T-helper 22 cell (primary cell): ENCODE data around the gene GCSAM.

Experiments used
- DNase-seq: peaks from one replicate; pipeline ENCODE4 v3.0.0-alpha.2; 2020; ENCODE audit warnings: low read depth

Gene GCSAM

DNA sequence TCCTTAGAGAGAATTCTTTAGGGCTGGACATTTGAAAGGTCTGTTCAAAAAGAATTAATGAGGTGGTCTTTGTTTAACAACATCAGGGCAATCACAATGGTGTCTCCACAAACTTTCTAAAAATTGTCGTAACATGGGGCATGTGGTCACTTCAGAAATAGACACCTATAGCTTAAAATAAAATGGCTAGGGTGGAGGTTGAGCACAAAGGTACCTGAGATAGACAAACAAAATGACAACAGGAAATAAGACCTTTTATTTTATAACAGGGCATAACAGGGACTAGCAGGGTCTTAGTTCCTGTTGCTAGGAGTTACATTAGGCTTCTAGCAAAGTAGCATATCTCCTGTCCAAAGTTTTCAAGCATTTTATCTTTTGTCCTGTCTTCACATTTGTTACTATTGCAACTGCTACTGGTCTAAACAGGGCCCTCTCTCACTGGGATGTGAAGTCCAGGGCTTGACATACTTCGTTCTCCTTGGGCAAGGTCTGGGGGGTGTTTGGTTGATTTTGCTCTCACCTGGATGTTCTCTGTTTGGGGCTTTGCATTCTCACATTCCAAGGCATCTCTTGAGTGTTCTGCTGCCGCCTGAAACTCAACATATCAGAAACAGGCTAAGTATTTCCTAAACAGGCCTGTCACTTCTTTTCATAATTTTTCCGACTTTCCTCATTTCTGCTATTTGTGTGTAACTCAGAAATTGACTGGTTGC is 3.0 kb downstream of the GCSAM start:
- no peak for DNase-seq

DNA sequence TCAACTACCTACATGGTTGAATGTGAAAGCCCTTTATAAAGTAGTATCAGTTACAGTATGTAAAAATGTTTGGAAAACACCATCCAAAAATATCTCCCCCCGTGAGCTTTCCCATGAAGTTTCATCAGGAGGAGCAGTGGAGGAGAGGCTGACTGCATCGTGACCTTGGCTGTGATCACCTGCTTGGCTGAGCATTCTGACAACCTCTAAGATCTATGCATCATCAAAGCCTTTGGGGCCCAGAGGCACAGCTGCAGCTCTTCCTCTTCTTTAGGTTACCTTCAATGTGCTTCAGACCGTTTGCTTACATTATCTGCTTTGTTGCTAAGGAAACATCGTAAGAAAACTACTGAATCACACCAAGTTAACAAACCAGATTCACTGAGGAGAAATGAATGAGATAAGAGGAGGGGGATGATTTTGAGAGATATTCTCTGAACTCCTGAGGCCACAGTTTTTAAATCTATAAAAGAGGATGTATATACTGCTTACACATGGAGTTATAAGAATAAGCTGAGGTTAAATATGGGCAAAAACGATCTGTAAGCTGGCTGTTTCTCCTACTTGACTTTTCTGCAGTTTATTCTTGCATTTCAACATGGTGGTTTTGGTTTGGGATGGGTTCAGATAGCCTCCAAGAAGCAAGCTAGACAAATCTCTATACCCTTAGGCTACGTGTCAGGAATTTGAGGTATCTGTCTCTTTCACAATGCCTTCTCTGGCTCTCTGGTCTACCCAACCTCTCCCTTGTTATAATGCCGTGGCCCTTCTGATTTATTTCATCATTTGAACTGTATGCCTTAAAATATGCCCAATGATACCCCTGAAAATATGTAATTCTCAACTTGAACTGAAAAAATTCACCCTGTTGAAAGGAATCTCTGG is 4.0 kb downstream of the GCSAM start:
- peak; percentile 52 for DNase-seq

DNA sequence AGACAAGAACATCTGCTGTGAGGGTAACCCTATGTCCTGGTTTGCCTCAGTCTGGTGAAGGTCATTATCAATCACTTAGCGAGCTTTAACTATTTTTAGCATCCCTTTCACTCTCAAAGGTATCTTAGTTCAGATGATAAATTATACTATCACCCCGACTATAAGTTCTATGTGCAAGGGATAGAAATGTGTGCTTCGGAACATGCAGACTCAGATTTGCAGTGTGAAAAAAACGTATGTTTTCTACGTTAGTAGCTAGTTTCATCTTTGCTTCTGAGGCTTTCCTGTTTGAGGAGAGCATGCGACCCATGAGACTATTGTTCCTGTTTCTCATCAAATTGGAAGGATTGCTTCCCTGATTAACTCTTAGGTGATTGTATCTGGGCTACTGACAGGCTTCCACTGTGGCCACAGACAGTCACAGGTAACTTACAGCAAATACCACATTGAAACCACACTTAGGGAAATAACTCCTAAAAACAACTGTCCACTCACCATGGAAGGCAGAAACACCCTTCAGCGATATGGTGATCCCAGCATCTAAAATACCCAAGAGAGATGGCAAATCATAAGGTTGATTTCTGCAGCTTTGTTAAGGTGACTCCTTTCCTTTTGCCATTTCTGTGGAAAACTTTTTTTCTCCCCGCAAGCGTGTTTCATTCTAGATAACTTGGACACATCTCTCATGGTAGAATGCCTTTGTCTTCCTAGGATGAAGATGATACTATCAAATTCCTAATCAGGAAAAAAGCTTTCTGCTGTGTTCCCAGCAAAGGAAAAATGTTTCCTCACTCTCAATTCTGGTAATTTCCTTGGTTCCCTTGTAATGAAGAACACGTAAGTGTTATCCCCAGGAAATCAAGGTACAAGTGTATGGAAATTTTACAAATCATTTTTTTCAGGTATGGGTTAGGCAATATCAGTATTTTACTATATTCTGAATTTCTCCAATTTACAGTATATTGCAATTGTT is 5.2 kb downstream of the GCSAM start:
- DNase-seq: no peak

DNA sequence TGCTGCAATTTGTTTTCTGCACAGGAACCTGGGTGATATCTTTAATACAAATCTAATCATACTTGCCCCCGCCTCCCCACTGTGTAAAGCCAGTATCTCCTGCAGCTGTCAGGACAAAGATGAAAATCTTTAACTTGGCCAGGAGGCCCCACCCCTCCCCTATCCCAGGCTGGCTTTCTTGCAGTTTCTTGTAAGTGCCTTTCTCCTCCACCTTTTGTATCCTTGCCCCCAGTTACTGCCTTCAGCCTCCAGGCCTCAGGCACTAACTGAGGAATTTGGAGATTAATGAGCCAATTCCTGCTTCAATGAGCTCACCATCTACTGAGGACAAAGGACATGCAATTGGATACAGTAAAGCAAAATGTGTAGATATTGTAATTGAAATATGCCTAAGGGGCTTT is 6.5 kb downstream of the GCSAM start:
- DNase-seq: no peak

DNA sequence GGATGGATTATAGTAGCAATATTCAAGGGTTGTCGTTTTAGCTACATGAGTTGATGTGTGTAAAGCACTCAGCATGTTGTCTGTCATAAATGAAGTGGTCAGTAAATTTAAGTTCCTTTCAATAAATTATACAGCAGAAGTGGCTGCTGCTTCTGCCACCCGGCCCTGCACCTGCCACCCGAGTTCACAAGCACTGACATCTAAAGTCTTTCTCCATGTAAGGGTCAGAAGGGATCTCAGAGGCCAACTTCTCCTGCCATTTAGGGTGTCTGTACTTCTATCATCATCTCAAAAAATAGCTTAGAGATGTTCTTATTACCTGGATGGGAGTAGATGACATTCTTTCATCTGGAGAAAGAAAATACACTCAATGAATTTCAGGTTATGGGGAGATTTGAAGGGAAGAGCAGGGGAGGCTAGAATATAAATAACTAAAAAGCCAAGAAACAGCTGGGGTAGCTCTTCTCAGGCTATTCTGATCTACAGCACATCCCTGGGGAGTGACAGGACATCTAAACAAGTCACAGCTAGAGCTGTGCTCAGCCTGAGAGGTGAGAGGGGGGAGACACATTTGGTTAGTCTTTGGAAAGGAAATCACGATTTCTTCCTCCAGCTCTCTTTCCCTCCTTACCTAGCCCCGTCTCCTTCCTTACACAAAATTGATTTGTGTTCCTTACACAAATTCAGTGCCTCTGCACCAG is 8.0 kb downstream of the GCSAM start:
- DNase-seq: no peak

DNA sequence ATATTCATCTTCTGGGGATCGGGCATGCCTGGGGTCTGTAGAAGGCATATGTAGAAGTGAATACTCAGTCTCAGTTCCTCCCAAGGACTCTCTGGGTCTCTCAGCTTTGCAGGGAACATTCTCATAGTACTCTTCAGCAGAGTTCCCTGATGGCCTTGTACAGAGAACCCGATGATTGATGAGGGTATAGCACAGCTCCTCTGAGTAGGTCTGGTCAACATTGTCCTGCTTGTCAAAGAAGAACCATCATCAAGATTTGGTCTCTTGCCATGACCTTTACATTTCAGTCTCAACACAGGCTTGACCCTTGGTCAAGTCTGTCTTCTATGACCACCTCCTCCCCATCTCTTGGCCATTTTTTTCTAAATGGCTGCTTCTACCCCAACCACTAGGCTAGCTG is 9.5 kb downstream of the GCSAM start:
- DNase-seq: no peak

DNA sequence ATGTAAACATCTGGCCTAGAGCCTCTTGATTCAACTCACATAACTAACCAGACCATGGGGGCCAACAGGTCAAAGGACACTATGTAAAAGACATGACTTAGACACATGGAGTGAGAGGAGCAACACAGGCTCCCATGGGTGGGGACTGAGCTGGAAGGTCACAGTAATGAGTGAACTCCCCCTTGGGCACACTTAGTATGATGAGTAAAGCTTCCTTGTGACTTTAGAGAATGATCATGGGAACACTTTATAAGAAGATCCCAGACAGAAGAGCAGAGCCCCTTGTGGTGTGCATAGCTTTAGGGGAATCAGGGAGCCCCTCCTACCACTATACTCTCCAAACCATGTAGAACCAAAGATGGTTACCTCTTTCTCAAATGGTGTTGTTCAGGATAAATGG is 10.2 kb downstream of the GCSAM start:
- no peak for DNase-seq

DNA sequence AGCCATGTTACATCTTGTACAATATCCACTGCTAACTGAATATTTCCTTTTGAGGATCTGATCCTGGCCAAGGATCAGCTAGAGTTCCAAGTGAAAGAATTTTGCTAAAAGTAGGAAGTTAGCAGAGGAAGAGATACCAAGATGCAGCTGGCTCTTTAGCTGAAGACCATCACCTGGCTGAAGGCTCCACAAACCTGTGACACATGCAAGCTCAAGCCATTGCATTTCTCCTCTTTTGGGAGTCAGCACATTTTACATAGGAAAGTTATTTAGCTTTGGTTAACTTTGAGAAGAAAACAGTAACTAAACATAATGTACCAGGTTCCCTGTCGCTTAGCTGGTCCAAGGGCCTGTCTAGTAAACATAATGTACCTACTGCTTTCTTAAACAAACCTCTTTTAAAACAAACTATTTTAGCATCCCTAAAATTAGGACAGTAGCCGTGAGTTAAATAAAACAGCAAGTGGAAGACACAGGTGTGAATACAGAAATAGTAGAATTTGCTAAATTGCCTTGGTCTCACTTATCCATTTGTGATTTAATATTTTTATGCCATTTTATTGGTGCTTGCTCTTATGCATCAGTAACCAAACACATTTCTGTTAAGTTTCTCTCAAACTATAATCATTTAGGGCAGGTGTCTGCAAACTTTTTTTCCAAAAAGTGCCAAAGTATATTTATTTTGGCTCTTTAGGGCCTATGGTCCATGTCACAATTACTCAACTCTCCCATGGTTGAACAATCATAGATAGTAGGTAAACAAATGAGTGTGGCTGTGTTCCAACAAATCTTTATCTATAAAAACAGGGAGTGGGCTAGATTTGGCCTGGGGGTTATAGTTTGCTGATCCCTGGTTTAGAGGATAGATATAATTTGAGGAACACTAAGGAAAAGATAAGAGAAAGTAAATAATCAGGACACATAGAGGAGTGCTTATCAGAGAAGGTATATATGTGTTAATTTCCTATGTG is 11.2 kb downstream of the GCSAM start:
- DNase-seq: no peak

DNA sequence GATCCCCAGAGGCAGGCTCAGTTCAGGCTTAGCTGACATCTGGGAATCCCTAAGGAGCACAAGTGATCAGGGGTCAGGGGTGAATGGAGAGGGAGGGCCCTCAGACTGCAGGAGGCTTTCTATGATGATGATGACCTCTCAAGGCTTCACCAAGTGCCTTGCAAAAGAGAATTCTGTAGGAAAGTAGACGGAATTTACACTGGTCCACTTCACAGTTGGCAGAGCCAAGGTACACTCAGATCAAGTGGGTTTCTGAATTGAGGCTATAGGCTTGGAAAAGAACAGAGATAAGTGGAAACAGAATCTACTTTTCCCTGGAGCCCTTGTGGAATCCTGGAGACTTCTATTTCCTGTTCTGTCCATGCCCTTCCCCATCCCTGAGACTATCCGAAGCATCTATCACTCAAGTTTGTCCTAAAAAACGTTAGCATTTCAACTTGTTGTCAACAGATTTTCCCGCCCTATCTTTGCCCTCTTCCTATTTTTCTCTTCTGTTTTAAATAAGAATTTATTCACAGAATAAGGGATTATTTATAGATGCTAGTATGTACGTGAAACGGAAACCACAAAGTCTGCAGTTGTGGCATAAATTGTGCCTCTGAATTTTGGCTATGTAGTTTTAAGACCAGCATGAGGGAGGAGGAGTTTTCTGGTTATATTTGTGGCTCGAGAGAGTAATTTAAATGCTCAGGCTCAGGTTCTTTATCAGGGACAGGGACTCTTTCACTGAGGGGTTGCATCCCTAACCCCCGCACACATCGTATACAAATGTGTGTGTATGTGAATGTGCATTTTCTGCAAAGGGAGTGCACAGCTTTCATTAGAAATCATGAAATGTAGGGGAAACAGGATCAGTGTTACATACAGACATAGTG is 12.8 kb downstream of the GCSAM start:
- DNase-seq: no peak

DNA sequence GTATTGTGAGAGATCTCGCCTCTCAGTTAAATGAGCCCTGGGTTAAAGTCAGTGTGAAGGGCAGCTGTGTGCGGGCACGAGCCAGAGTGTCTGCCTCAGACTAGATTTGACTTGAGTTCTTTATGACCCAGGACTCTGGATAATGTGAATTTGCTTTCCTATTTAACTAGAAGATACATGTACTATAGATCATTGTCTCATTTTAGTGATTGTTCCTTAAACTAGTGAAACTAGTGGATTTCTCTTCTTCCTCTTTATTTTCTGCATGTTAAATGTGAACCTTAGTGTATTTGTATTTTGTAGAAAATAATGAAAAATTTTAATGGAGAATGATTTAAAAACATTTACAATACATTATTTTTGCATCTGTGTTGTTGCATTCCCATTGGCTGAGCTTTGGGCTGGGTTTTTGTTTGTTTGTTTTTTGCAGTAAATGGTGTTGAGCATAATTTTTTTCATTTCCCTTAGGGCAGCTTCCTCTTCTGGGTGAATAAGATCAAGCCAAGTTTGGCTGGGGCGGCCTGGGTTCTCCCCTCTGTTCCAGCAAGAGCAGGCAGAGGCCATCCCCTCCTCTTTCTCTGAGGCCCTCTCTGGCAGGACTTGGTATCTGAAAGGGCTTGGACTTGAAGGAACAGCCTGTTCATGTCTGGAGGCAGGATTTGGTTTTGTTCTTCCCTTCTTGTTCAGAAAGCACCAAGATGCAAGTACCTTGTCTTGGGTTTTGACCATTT is 15.0 kb downstream of the GCSAM start:
- DNase-seq: no peak

DNA sequence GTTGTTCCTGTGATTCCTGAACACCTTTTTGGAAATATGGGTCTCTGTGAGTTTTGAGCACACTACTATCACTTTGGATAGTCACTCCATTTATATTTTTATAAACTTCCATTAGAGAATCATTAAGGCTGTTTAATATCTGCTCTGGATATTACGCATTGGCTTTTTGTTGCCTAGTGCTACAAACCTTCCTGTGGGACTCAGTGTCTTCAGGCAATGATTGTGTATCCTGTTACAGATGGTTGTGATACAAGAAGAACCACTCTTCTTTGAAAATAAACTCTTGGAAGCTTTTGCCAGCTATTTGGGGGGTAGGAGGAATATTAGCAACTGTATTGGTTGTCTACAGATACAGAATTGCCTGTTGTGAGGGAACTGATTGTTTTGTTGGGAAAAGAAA is 15.6 kb downstream of the GCSAM start:
- DNase-seq: no peak

DNA sequence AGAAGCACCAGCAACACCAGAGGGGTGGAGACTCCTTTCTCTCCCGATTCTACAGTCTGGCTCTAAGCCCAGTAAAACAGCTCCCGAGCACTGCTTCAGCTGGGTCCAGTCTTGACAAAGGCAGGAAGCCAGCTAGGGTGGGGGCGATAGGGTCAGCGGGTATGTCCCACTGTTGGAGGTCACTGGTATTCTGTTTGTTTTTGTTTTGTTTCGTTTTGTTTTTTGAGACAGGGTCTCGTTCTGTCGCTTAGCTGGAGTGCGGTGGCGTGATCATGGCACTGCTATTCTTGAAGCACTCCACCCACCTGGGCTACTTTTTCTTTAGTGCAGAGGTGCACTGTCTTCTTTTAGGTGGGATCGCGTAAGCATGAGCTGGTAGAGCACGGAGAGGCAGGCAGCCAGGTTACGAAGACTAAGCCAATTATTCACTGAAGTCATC is 16.3 kb downstream of the GCSAM start:
- DNase-seq: no peak

DNA sequence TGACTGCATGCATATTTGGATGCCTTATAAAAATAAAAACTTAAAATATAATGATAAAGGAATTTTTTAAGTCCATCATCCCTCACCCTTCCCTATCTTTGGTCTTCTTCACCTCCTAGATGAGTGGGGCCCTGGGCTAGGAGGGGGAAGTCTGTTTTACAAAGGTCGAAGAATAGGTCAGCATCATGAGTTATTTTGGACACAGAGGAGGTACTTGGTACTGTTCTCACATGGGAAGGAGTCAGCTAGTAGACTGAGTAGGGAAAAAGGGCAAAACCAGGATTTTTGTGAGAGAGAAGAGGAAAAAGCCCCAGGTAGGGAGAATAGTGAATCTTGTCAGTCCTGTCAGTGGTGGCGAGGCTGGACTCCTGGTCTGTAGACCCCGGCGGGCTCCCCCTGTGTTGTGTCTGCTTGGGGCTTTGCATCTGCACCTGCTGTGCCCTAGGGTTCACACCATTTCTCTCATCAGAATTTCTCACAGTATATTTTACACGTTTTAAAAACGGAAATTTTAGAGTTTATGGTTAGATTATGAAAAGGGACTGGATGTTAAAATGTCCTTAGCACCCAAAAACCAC is 17.2 kb downstream of the GCSAM start:
- no peak for DNase-seq

DNA sequence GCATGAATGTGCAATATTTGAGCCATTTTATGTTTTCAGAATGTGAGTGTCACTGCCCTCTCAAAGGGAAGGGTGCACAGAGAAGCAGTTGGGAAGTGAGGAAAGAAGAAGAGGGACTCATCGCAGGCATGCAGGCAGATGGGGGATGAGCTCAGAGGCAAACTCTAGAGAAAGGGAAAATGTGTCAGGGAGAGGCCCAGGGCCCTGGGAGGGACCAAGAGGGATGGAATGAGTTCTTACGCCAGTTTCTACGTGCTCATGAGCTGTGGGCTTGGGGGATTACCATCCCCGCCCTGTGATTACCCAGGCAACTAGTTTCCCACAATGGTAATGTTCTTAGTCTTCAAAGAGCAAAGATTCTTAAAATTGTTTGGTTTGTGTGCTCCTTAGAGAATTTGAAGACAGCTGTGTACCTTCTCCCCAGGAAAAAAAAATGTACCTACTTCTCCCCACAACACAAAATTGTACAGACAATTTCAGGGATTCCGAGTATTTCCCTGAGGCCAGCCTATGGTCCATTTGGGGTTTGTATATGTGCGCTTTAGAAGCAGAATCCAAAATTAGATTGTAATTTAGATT is 17.8 kb downstream of the GCSAM start:
- DNase-seq: no peak

DNA sequence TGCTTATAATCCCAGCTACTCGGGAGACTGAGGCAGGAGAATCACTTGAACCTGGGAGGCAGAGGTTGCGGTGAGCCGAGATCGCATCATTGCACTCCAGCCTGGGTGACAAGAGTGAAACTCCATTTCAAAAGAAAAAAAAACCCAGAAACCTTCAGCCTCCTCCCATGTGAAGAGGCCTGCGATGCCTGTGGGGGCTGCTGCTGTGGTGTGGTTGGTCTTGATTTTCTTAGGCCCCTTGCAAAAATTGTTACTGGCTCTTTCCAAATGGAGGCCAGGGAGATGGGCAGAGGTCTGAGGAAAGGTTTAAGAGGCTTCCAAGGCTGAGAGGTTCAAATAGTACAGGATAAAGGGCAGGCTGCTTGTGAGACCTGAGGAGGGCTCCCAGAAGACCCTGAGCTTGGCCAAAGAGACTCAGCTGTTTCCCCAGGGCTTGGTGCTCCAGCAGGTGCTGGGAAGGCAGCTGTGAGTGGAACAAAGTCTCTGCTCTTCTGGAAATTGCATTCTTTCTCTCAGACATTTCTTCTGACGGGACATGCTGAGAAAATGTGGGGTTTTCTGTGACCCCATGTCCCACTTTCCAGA is 18.4 kb downstream of the GCSAM start:
- no peak for DNase-seq

DNA sequence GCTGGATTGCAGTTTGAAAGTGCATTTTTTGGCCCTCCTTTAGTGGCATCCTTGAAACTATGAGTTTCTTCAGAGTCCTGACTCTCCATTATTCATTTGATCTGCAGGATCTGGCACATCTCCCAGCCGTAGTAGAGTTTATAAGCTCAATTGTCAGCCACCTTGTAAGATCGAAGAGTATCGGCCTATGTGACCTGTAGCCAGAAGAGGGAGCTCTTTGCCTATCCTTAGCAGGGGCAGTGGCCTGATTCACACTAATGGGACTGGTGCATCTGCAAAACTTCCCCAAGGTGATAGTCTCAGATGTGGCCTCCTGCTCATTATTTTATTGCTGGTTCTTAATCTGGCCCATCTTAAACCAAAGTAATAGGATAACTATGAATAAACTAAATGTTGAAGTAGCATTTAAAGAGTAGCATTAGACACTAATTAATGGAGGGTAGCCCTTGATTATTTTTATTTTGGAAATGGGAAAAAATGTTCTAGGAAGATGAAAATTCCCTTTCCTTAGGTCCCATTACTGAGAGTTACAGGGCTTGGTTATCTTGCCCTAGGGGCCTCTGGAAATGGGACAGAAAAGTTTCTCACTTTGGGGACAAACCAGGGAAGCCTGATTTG is 21.2 kb downstream of the GCSAM start:
- peak; percentile 25 for DNase-seq

DNA sequence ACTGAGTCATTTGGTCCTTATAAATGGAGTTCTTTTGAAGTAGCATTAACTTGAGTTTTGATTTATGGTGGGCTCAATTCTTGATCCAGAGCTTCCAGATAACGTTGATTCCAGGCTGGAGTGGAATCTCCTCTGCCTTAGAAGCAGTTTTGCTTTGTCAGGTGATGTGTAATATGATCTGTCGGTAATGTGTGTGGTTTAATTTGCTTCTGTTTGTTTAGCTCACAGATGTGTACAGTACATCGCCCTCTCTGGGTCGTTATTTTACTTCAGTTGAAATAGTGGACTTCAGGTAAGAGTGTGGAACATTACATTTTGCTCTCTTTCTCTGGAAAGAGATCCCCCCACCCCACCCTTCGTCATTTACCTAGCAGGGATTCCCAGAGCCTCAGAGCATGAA is 23.7 kb downstream of the GCSAM start:
- DNase-seq: no peak
